BLaER1 (cell line): Measurements from ENCODE around the gene CDKL5.
A peak's percentile ranks its signal among the peaks of the same experiment; 100 is the strongest.

Experiments
- H3K27ac ChIP-seq: shearing (Covaris generic); formaldehyde crosslinking; 2 replicates; pipeline ENCODE4 v1.8.1; 2022
- H3K27me3 ChIP-seq: shearing (Covaris generic); formaldehyde crosslinking; 2 replicates; pipeline ENCODE4 v1.8.1; 2022
- H3K36me3 ChIP-seq: shearing (Covaris generic); formaldehyde crosslinking; 2 replicates; pipeline ENCODE4 v1.8.1; 2022
- H3K4me1 ChIP-seq: shearing (Covaris generic); formaldehyde crosslinking; 2 replicates; pipeline ENCODE4 v1.8.1; 2022
- H3K4me2 ChIP-seq: shearing (Covaris generic); formaldehyde crosslinking; 2 replicates; pipeline ENCODE4 v1.8.1; 2022
- H3K4me3 ChIP-seq: shearing (Covaris generic); formaldehyde crosslinking; 2 replicates; pipeline ENCODE4 v1.8.1; 2022
- H3K9ac ChIP-seq: shearing (Covaris generic); formaldehyde crosslinking; 2 replicates; pipeline ENCODE4 v1.8.1; 2022
- H3K9me3 ChIP-seq: shearing (Covaris generic); formaldehyde crosslinking; 2 replicates; pipeline ENCODE4 v1.8.1; 2022
- H4K20me1 ChIP-seq: shearing (Covaris generic); formaldehyde crosslinking; 2 replicates; pipeline ENCODE4 v1.8.1; 2022
- Cebpa-rat ChIP-seq: shearing (Covaris generic); IDR thresholded peaks from 2 replicates; pipeline ENCODE4 v1.8.1; 2022

The CDKL5 gene

DNA sequence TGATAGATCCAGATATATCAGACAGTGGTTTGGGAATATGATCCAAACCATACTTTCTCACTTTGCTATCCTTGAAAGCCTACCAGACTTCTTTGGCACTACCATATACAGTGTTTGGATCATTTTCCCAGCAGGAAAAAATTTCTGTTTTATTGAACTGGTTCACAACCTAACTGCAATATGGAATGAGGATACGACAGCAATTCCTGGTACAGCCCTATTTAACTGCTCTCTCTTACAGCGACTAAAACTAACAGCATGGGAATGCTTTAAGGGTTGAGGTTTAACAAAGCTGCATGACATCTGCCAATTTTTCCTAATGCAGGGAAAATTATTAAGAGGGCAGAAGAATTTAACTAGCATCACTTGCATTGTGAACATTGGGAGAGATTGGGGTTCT is 199.2 kb downstream of the CDKL5 start:
- peaks cover 10% of the 10 kb centered on the region for H3K4me1 ChIP-seq
- H3K9ac ChIP-seq: no peak overlapping the region
- TF ChIP-seq Cebpa-rat: no peak
- H3K4me3 ChIP-seq: no peak overlapping the region
- H3K4me2 ChIP-seq: no peak overlapping the region
- H3K27ac ChIP-seq: no peak overlapping the region
- no peaks in the 10 kb centered on the region for H4K20me1 ChIP-seq
- peaks cover 91% of the 10 kb centered on the region for H3K27me3 ChIP-seq
- H3K9me3 ChIP-seq: no peaks in the 10 kb centered on the region
- H3K36me3 ChIP-seq: no peaks in the 10 kb centered on the region

GRCh38 chrX:18630934-18631333 is 205.5 kb downstream of the CDKL5 start:
- H3K9me3 ChIP-seq: no peaks in the 10 kb centered on the region
- H3K27me3 ChIP-seq: peaks cover 90% of the 10 kb centered on the region
- no peak overlapping the region for H3K4me2 ChIP-seq
- H3K27ac ChIP-seq: no peak overlapping the region
- no peaks in the 10 kb centered on the region for H3K36me3 ChIP-seq
- H4K20me1 ChIP-seq: no peaks in the 10 kb centered on the region
- no peaks in the 10 kb centered on the region for H3K4me1 ChIP-seq
- no peak overlapping the region for H3K4me3 ChIP-seq
- no peak for TF ChIP-seq Cebpa-rat
- H3K9ac ChIP-seq: no peak overlapping the region

DNA sequence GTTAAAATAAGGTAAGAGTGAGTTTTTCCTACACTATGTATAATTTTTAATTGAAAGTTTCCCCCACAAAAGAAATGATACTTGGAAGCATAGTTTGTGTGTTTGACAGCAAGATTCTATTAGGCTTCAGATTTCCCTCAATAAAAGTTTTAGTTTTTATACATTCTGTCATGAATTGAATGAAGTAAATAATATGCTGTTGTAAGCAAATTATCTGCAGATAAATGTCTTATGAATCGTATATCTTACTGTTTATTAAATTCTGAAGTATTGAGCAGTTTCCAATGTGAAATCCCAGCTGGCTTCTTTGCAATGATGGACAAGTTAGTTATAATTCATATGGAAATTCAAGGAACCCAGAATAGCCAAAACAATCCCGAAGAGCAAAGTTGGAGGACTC is 213.0 kb downstream of the CDKL5 start:
- H3K27me3 ChIP-seq: peaks cover 78% of the 10 kb centered on the region
- no peaks in the 10 kb centered on the region for H3K9me3 ChIP-seq
- H3K4me2 ChIP-seq: no peak overlapping the region
- H3K4me3 ChIP-seq: no peak overlapping the region
- no peaks in the 10 kb centered on the region; the same call in 1 of the 2 replicates for H4K20me1 ChIP-seq
- no peak for TF ChIP-seq Cebpa-rat
- no peaks in the 10 kb centered on the region for H3K4me1 ChIP-seq
- H3K36me3 ChIP-seq: no peaks in the 10 kb centered on the region
- no peak overlapping the region for H3K27ac ChIP-seq
- no peak overlapping the region for H3K9ac ChIP-seq

GRCh38 chrX:18639280-18639679 is 213.9 kb downstream of the CDKL5 start:
- H3K4me1 ChIP-seq: no peaks in the 10 kb centered on the region
- no peak overlapping the region for H3K9ac ChIP-seq
- H3K27me3 ChIP-seq: peaks cover 77% of the 10 kb centered on the region
- TF ChIP-seq Cebpa-rat: no peak
- H4K20me1 ChIP-seq: no peaks in the 10 kb centered on the region; the same call in 1 of the 2 replicates
- no peak overlapping the region for H3K27ac ChIP-seq
- H3K4me2 ChIP-seq: no peak overlapping the region
- no peaks in the 10 kb centered on the region for H3K9me3 ChIP-seq
- H3K36me3 ChIP-seq: no peaks in the 10 kb centered on the region
- no peak overlapping the region for H3K4me3 ChIP-seq

GRCh38 chrX:18640686-18641085 is 215.3 kb downstream of the CDKL5 start:
- Histone ChIP-seq H3K4me3 (no peak overlapping the region), H3K36me3 (no peaks in the 10 kb centered on the region), H3K27me3 (peaks cover 78% of the 10 kb centered on the region), H4K20me1 (no peaks in the 10 kb centered on the region; the same call in 1 of the 2 replicates), H3K9ac (no peak overlapping the region), H3K9me3 (no peaks in the 10 kb centered on the region), H3K4me1 (no peaks in the 10 kb centered on the region), H3K4me2 (no peak overlapping the region), H3K27ac (no peak overlapping the region)
- TF ChIP-seq Cebpa-rat: no peak

- Histone ChIP-seq H3K9ac (no peak overlapping the region), H3K36me3 (no peaks in the 10 kb centered on the region), H3K4me1 (no peaks in the 10 kb centered on the region), H3K27ac (no peak overlapping the region), H3K4me2 (no peak overlapping the region), H3K27me3 (peaks cover 88% of the 10 kb centered on the region), H3K4me3 (no peak overlapping the region), H3K9me3 (no peaks in the 10 kb centered on the region), H4K20me1 (no peaks in the 10 kb centered on the region)
- TF ChIP-seq Cebpa-rat: no peak
Measured at GRCh38 chrX:18643243-18643642, 217.8 kb downstream of the CDKL5 start.

DNA sequence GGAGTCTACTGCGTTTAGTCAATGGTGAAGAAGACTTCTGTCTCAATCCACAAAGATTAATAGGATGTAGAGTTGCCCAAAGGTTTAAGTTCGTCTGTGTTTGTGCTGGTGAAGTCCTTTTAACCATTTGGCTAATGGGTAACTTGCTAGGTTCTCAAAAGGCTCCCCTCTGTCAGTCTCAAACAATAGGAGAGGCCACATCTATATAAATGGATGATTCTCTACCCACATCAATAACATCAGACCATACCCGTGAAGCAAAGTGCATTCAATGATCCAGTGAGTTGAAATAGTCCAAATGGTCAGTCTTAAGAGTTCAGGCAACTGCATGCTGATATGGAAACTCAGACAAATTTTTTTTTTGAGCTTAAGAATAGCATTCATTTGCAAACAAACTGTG is 218.4 kb downstream of the CDKL5 start:
- Histone ChIP-seq H4K20me1 (no peaks in the 10 kb centered on the region), H3K9me3 (no peaks in the 10 kb centered on the region), H3K9ac (no peak overlapping the region), H3K4me2 (no peak overlapping the region), H3K36me3 (no peaks in the 10 kb centered on the region), H3K4me1 (no peaks in the 10 kb centered on the region), H3K4me3 (no peak overlapping the region), H3K27me3 (peaks cover 89% of the 10 kb centered on the region), H3K27ac (no peak overlapping the region)
- no peak for TF ChIP-seq Cebpa-rat

DNA sequence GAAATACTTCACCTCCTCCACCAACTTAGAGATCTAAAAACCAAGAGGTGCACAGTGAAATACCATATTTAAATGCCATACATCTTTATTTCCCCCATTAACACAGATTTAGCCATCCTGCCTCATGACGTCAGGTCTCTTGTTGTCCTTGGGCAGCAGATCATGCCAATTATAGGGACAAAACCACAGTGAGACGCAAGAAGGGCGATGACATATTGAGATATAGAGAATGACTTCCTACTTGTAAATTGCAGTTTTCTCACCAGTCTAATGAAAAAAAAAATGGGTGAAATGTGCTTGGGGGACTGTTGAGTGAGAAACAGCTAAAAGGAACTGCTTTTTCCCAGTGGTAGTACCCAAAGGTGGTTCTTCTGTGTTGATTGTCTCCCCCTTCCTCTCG is 222.2 kb downstream of the CDKL5 start:
- peaks cover 12% of the 10 kb centered on the region for H3K4me1 ChIP-seq
- H3K4me3 ChIP-seq: no peak overlapping the region
- no peak overlapping the region for H3K9ac ChIP-seq
- no peaks in the 10 kb centered on the region for H4K20me1 ChIP-seq
- no peak for TF ChIP-seq Cebpa-rat
- H3K27ac ChIP-seq: no peak overlapping the region
- H3K4me2 ChIP-seq: no peak overlapping the region
- H3K36me3 ChIP-seq: no peaks in the 10 kb centered on the region
- H3K27me3 ChIP-seq: peaks cover 75% of the 10 kb centered on the region
- no peaks in the 10 kb centered on the region for H3K9me3 ChIP-seq

- Histone ChIP-seq H3K4me1 (peaks cover 12% of the 10 kb centered on the region), H3K36me3 (no peaks in the 10 kb centered on the region), H4K20me1 (no peaks in the 10 kb centered on the region), H3K27me3 (peaks cover 70% of the 10 kb centered on the region), H3K4me3 (no peak overlapping the region), H3K4me2 (peak overlapping the region; percentile 35), H3K9ac (no peak overlapping the region), H3K27ac (no peak overlapping the region), H3K9me3 (no peaks in the 10 kb centered on the region)
- TF ChIP-seq Cebpa-rat: no peak
Measured at GRCh38 chrX:18649498-18649951, 224.1 kb downstream of the CDKL5 start.

- H3K36me3 ChIP-seq: no peaks in the 10 kb centered on the region
- no peak overlapping the region for H3K4me3 ChIP-seq
- H3K9ac ChIP-seq: no peak overlapping the region
- TF ChIP-seq Cebpa-rat: no peak
- H3K27me3 ChIP-seq: peaks cover 65% of the 10 kb centered on the region
- H3K27ac ChIP-seq: no peak overlapping the region
- H3K9me3 ChIP-seq: no peaks in the 10 kb centered on the region
- no peaks in the 10 kb centered on the region for H4K20me1 ChIP-seq
- H3K4me1 ChIP-seq: peaks cover 12% of the 10 kb centered on the region
- no peak overlapping the region for H3K4me2 ChIP-seq
Measured at GRCh38 chrX:18650662-18651061, 225.3 kb downstream of the CDKL5 start.

GRCh38 chrX:18652636-18653035 is 227.2 kb downstream of the CDKL5 start:
- Histone ChIP-seq H3K9ac (no peak overlapping the region), H3K27me3 (peaks cover 54% of the 10 kb centered on the region), H4K20me1 (no peaks in the 10 kb centered on the region), H3K4me2 (no peak overlapping the region), H3K27ac (no peak overlapping the region), H3K9me3 (no peaks in the 10 kb centered on the region), H3K36me3 (no peaks in the 10 kb centered on the region), H3K4me3 (no peak overlapping the region), H3K4me1 (peaks cover 12% of the 10 kb centered on the region)
- no peak for TF ChIP-seq Cebpa-rat
